G401 (cell line): Measurements from ENCODE around the gene MEGF8. TPM values are rescaled to one million over a fixed set of nuclear protein-coding genes. Genes with fewer than 3 reads are reported as not detected.

Experiments
- DNase-seq: peaks from one replicate; pipeline ENCODE4 v3.0.0-alpha.2; 2015; ENCODE audit warnings: low spot score
- in situ Hi-C: cut with HindIII; loops from 2 replicates; pipeline ENCODE4 v1.10.0; 2016; ENCODE audit warnings: low sequenced_read_pairs, mixed read lengths
- total RNA-seq: library from RNA; depleted of rRNA; stranded (reverse); fragments of >200 nt; shearing (Covaris generic); gene quantifications from 2 replicates; pipeline ENCODE4 v1.2.3, GENCODE V29; 2014

MEGF8 gene
- total RNA-seq, 1 experiment from 2014 or later = 41.5 TPM

- DNase-seq = peak; percentile 84
- in situ Hi-C loops = no loop called here
Observed at GRCh38 chr19:42295831-42296525, 29.5 kb upstream of the MEGF8 start.

DNA sequence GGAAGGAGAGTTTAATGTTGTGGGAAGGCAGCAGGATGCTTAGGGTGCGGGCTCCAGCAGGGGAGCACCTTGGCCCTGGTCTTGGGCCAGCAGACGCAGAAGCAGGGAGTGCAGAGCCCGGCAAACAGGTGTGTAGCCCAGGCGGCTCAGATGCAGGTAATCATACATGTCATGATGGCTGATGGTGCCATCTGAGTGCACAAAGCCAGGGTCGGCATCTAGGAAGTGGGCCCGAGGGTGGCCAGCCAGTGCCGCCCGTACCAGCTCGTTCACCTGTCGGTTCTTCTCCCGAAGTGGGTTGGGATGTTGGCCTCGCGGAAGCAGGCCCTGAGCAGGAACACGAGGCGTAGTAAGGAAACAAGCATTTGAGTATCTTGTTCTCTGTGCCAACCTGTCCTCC lies 28.4 kb upstream of the MEGF8 start:
- no peak for DNase-seq
- in situ Hi-C loops = no loop called here

GRCh38 chr19:42301646-42302203 lies 23.7 kb upstream of the MEGF8 start, which contains the start of gene PRR19:
TSS of gene PRR19 (plus strand) at chr19:42302132. CDS start at chr19:42309585, 7,453 bp downstream.
- in situ Hi-C loops = no loop called here

GRCh38 chr19:42303101-42303464 lies 22.4 kb upstream of the MEGF8 start:
- in situ Hi-C loops = no loop called here

More at GRCh38 chr19:42301646-42302203, 23.7 kb upstream of the MEGF8 start, which contains the start of gene PRR19:
- DNase-seq = peak; percentile 62

GRCh38 chr19:42303876-42304275 lies 21.6 kb upstream of the MEGF8 start:
- no peak for DNase-seq
- in situ Hi-C loops = no loop called here

More at GRCh38 chr19:42303101-42303464, 22.4 kb upstream of the MEGF8 start:
- DNase-seq = peak; percentile 65

GRCh38 chr19:42306646-42307045 lies 18.8 kb upstream of the MEGF8 start:
- no peak for DNase-seq
- in situ Hi-C loops = no loop called here

- DNase-seq = no peak
- in situ Hi-C loops = no loop called here
Observed at GRCh38 chr19:42309686-42310085, 15.7 kb upstream of the MEGF8 start.

- DNase-seq = no peak
- in situ Hi-C loops = no loop called here
Observed at GRCh38 chr19:42311657-42312056, 13.8 kb upstream of the MEGF8 start.

DNA sequence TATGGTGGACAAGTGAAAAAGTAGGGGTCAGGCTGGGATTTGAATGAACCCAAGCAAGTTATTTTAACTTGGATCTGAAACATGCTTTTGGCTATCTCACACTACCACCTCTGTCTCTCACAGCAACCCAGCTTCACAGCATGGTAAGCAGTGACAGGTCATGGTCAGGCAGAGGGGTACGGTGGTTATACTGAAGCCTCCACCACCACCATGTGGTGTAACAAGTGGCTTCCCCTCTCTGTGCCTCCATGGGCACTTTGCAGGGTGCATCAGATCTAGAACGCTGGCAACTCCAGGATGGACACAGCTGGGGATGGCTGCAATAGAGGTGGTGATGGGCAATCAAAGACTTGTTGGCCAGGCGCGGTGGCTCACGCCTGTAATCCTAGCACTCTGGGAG lies 13.1 kb upstream of the MEGF8 start:
- no peak for DNase-seq
- in situ Hi-C loops = no loop called here

DNA sequence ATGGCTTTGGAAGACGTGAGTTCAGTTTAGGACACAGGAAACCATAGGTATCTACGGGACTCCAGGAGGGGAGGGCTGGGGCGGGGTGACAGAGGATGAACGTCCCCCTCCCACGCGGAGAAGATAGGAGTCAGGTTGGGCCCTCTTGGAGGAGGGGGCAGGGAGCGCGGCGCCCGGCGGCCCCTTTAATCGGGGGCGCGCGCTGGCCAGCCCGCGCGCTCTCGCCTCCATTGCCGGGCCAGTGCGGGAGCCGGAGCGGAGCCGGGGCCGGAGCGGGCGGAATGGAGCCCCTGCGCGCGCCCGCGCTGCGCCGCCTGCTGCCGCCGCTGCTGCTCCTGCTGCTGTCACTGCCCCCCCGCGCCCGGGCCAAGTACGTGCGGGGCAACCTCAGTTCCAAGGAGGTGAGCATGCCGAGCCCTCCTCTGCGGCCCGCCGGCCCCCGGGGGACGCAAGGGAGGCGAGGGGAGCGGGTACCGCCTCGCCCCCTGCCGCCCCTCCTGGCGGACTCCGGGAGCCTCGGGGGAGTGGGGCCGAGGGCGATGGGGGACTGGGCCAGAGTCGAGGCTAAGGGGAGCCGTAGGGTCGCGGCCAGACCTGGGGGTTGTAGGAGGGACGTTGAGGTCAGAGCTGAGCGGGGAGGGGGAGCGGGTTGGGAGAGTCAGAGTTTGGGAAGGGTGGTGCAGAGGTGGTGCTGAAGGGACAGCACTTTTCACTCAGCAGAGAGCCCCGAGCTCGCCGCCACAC lies 12.2 kb upstream of the MEGF8 start, which contains the start of gene TMEM145:
TSS of gene TMEM145 (plus strand) at position 214 of the 744 bp plus-strand sequence. CDS start at position 282, 68 bp downstream.
- in situ Hi-C loops = no loop called here
- peak; percentile 76 for DNase-seq

- peak; percentile 58 for DNase-seq
- in situ Hi-C loops = no loop called here
Observed at GRCh38 chr19:42313840-42314755, 11.3 kb upstream of the MEGF8 start.

- DNase-seq = no peak
- in situ Hi-C loops = no loop called here
Observed at GRCh38 chr19:42315024-42315423, 10.4 kb upstream of the MEGF8 start.

GRCh38 chr19:42316223-42317211 lies 8.9 kb upstream of the MEGF8 start:
- DNase-seq = no peak
- in situ Hi-C loops = no loop called here

DNA sequence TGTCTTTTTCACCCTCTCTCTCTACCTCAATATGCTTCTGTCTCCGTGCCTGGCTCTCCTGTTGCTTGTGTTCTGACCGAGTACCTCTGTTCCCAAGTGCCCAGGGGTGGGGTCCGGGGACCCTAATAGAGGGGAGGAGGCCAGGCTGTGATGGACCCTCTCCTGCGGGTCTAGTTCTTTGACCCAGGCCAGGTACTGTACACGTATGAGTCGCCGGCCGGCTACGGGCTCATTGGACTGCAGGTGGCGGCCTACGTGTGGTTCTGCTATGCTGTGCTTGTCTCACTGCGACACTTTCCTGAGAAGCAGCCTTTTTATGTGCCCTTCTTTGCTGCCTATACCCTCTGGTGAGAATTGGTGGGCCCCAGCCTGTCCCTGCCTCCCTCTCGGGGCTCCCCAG lies 7.9 kb upstream of the MEGF8 start:
- in situ Hi-C loops = no loop called here
- no peak for DNase-seq

DNA sequence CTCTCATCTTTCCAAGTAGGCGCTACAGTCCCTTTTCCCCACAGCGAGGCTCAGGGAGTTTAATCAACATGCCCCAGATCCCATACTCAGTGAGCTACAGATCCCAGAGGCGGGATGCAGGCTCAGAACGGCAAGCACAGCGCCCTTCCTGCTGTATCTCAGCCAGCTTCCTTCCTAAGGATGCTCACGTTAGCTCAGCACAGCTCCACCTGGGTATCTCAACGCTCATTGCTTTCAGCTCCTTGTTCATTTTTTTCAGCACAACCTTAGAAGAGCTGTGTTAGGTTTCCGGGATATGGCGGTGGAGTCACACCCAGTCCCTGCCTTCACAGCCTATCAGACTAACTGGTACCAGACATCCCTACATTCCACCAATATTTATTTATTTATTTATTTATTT lies 3.1 kb upstream of the MEGF8 start:
- in situ Hi-C loops = no loop called here
- no peak for DNase-seq

DNA sequence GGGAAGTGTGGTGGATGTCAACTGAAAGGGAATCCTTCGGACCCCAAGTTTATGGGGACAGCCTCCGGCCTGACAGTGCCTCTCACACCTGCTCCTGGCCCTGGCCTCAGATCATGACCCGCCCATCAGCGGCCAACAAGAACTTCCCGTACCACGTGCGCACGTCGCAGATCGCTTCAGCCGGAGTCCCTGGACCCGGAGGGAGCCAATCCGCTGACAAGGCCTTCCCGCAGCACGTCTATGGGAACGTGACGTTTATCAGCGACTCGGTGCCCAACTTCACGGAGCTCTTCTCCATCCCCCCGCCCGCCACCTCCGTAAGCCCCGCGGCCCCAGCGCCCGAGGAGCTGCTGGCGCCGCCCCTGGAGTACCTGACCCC lies 2.0 kb upstream of the MEGF8 start:
- DNase-seq = no peak
- in situ Hi-C loops = no loop called here

- DNase-seq = no peak
- in situ Hi-C loops = no loop called here
Observed at GRCh38 chr19:42323852-42324654, 1.4 kb upstream of the MEGF8 start.
